ENCODE results near the gene S100A6. TPM values are rescaled to one million over a fixed set of nuclear protein-coding genes. Genes with fewer than 3 reads are reported as not detected.

Gene S100A6
- total RNA-seq, 1 experiment from 2014 or later, result 19.2 TPM

- Mint-ChIP-seq H3K9me3 (no peaks in the 10 kb centered on the region), H3K4me1 (peaks cover 3% of the 10 kb centered on the region; the same call in 1 of the 2 replicates), H3K36me3 (no peaks in the 10 kb centered on the region), H3K4me3 (no peak overlapping the region), H3K27ac (no peak overlapping the region), H3K27me3 (ENCODE audit: low read depth) (peaks cover 4% of the 10 kb centered on the region; the same call in 1 of the 2 replicates)
- ChIA-PET CTCF (interaction anchor here (0.7 to 5.5 kb wide), 4 partner anchors 11 to 153 kb away, joined by 3 to 33 read pairs (median 6); no protein-coding TSS in a partner anchor), POLR2A (no interaction called here)
- ATAC-seq (no peak), DNase-seq (ENCODE audit: low spot score) (no peak)
- TF ChIP-seq NR1H2 (CRISPR knock-in tag; IDR thresholded peaks at IDR 0.05) (no peak), ESRRA (CRISPR knock-in tag; IDR thresholded peaks at IDR 0.05; ENCODE audit: borderline replicate concordance) (no peak), PRRX2 (CRISPR knock-in tag; IDR thresholded peaks at IDR 0.05) (no peak), TCF7 (CRISPR knock-in tag; IDR thresholded peaks at IDR 0.05; ENCODE audit: low read depth) (no peak)
Measured at GRCh38 chr1:153506386-153506785, 29.4 kb downstream of the S100A6 start.

GRCh38 chr1:153505576-153505975, 30.2 kb downstream of the S100A6 start:
- POLR2A ChIA-PET, result no interaction called here
- no peaks in the 10 kb centered on the region for H3K4me1 Mint-ChIP-seq
- H3K36me3 Mint-ChIP-seq, result no peaks in the 10 kb centered on the region
- no peaks in the 10 kb centered on the region for H3K9me3 Mint-ChIP-seq
- DNase-seq (ENCODE audit: low spot score) (no peak), ATAC-seq (no peak)
- no peak overlapping the region for H3K4me3 Mint-ChIP-seq
- no peaks in the 10 kb centered on the region; the same call in 1 of the 2 replicates for H3K27me3 Mint-ChIP-seq (ENCODE audit: low read depth)
- no peak for TF ChIP-seq ESRRA (CRISPR knock-in tag; IDR thresholded peaks at IDR 0.05; ENCODE audit: borderline replicate concordance)
- no peak for TF ChIP-seq GABPB1 (CRISPR knock-in tag; IDR thresholded peaks at IDR 0.05)
- TF ChIP-seq USF2 (CRISPR knock-in tag; IDR thresholded peaks at IDR 0.05), result no peak
- TF ChIP-seq ERG (CRISPR knock-in tag; IDR thresholded peaks at IDR 0.05), result no peak
- TF ChIP-seq SMAD3 (CRISPR knock-in tag; IDR thresholded peaks at IDR 0.05; ENCODE audit: borderline replicate concordance), result no peak
- TF ChIP-seq CBFB (CRISPR knock-in tag; IDR thresholded peaks at IDR 0.05; ENCODE audit: low read depth), result no peak
- no peak for TF ChIP-seq STAT6 (CRISPR knock-in tag; conservative IDR thresholded peaks at IDR 0.05; ENCODE audit: low read depth)
- TF ChIP-seq TEAD4 (CRISPR knock-in tag; IDR thresholded peaks at IDR 0.05), result no peak
- TF ChIP-seq NR1H2 (CRISPR knock-in tag; IDR thresholded peaks at IDR 0.05), result no peak
- TF ChIP-seq ARID4B (CRISPR knock-in tag; IDR thresholded peaks at IDR 0.05; ENCODE audit: borderline replicate concordance), result no peak
- no peak for TF ChIP-seq E2F5 (CRISPR knock-in tag; IDR thresholded peaks at IDR 0.05)
- CTCF ChIA-PET, result interaction anchor here (1.6 kb wide), 1 partner anchor 152 kb away, joined by 7 read pairs; no protein-coding TSS in a partner anchor
- H3K27ac Mint-ChIP-seq, result no peak overlapping the region
